ENCODE measurements around the gene IL25. TPM values are rescaled to one million over a fixed set of nuclear protein-coding genes. Genes with fewer than 3 reads are reported as not detected.

Gene IL25
- total and polyA plus RNA-seq, 2 experiments from 2014 or later = not detected

DNA sequence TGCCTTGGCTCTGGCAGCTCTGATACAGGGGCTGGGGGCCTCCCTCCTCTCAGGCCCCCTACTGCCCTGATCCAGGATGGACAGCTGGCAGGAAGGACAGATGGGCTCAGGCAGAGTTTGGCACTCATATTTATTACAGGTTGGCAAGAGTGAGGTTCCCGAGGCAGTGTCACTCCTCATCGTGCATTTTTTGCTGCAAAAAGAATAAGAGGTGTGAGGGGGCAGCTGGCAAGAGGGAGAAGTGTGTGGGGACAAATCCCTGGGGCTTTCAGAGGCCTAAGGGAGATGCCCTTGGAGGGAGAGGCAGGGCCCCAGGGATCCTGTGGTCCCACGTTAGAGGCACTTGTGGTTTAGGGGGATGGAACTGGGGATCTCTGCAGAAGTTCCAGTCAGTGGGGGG is 9.3 kb downstream of the IL25 start:
- no peaks in the 10 kb centered on the region for H3K9me3 ChIP-seq (ENCODE audit: low read depth)
- H3K27ac ChIP-seq = no peak overlapping the region
- H2AFZ ChIP-seq = no peak overlapping the region
- no peak overlapping the region for H3K4me3 ChIP-seq
- H3K27me3 ChIP-seq (replicated peaks; ENCODE audit: insufficient read depth) = peaks cover 22% of the 10 kb centered on the region; the same call in 1 of the 2 replicates
- H3K4me1 ChIP-seq (ENCODE audit: insufficient read depth) = no peaks in the 10 kb centered on the region
- H3K4me2 ChIP-seq (ENCODE audit: unreplicated experiment) = no peak overlapping the region
- no peaks in the 10 kb centered on the region for H3K79me2 ChIP-seq (ENCODE audit: insufficient read depth)
- in situ Hi-C loops (cut with MboI) = no loop called here
- TF ChIP-seq EZH2phosphoT487 (IDR thresholded peaks at IDR 0.05; ENCODE audit: insufficient read depth, low read depth) = no peak
- no peak for TF ChIP-seq EZH2 (IDR thresholded peaks at IDR 0.05; ENCODE audit: insufficient read depth, poor library complexity, severe bottlenecking)
- H4K20me1 ChIP-seq (ENCODE audit: insufficient read depth) = no peaks in the 10 kb centered on the region
- 41 to 43% methylated on average over 3 of the region's 3 CpGs for WGBS, 2 experiments (ENCODE audit: low coverage in 1 of 2, low lambda C conversion rate in 2 of 2, missing lambda C conversion rate in 2 of 2)
- no peaks in the 10 kb centered on the region for H3K9me2 ChIP-seq (ENCODE audit: insufficient read depth)
- no peaks in the 10 kb centered on the region for H3F3A ChIP-seq (ENCODE audit: insufficient read depth)
- H3K9ac ChIP-seq = no peak overlapping the region
- DNase-seq = no peak
- H3K36me3 ChIP-seq (ENCODE audit: low read depth) = no peaks in the 10 kb centered on the region

DNA sequence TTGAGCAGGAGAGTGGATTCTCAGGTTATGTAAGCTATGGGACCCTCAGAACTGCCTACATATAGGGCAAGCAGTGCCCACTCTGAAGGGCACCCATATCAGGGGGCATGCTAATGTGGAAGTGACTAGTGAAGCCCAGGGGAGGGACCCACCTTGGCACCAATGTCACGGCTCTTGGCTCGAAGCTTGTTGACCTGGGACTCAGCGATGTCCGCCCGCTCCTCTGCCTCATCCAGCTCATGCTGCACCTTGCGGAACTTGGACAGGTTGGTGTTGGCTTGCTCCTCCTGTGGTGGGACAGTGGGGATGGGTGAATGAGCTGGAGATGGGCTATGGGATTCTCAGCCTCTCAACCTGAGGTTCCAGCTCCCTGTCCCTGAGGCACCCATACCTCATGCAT is 9.7 kb downstream of the IL25 start:
- H3F3A ChIP-seq (ENCODE audit: insufficient read depth) = no peaks in the 10 kb centered on the region
- no peaks in the 10 kb centered on the region for H3K9me3 ChIP-seq (ENCODE audit: low read depth)
- H3K4me3 ChIP-seq = no peak overlapping the region
- no peaks in the 10 kb centered on the region for H3K9me2 ChIP-seq (ENCODE audit: insufficient read depth)
- no peaks in the 10 kb centered on the region for H3K79me2 ChIP-seq (ENCODE audit: insufficient read depth)
- no peak for DNase-seq
- H3K27me3 ChIP-seq (replicated peaks; ENCODE audit: insufficient read depth) = peaks cover 25% of the 10 kb centered on the region
- no peaks in the 10 kb centered on the region for H4K20me1 ChIP-seq (ENCODE audit: insufficient read depth)
- in situ Hi-C loops (cut with MboI) = no loop called here
- no peak for TF ChIP-seq EZH2phosphoT487 (IDR thresholded peaks at IDR 0.05; ENCODE audit: insufficient read depth, low read depth)
- no peak for TF ChIP-seq EZH2 (IDR thresholded peaks at IDR 0.05; ENCODE audit: insufficient read depth, poor library complexity, severe bottlenecking)
- H2AFZ ChIP-seq = no peak overlapping the region
- H3K36me3 ChIP-seq (ENCODE audit: low read depth) = no peaks in the 10 kb centered on the region
- H3K4me2 ChIP-seq (ENCODE audit: unreplicated experiment) = no peak overlapping the region
- H3K9ac ChIP-seq = no peak overlapping the region
- no peak overlapping the region for H3K27ac ChIP-seq
- WGBS, 2 experiments (ENCODE audit: low coverage in 1 of 2, low lambda C conversion rate in 2 of 2, missing lambda C conversion rate in 2 of 2) = 63 to 82% methylated on average over 6 of the region's 6 CpGs
- H3K4me1 ChIP-seq (ENCODE audit: insufficient read depth) = no peaks in the 10 kb centered on the region

DNA sequence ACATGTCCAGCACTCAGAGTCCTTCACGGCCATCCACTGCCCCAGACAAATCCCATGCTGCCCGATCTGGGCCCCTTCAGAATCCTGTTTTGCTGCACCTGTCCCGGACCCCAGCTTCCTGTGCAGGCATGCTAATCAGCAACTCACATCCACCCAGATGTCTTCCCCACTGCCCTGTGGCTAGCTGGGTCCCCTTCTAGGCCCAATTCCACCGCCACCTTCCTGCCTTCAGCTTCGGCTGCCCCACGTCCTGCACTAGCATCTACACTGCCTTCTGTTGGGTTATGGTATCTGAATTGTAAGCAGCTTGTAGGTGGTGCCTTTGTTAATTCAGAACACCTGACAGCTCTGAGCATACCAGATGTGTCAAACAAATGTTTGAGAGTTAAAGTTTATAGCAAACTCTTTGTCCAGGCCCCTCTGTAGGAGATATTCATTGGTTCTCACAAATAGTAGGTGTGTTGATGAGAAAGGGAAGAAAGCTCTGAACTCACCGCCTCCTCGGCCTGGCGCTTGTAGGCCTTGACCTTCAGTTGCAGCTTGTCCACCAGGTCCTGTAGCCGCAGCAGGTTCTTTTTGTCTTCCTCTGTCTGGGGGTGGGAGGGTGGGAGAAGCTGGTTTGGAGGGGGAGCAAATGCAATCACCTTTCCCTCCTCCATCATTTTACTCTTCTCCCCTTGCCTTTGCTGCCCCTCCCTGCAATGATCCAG is 10.3 kb downstream of the IL25 start:
- H2AFZ ChIP-seq = no peak overlapping the region
- no peak for DNase-seq
- H3K27me3 ChIP-seq (replicated peaks; ENCODE audit: insufficient read depth) = peaks cover 30% of the 10 kb centered on the region
- H3K4me1 ChIP-seq (ENCODE audit: insufficient read depth) = no peaks in the 10 kb centered on the region
- no peaks in the 10 kb centered on the region for H3K36me3 ChIP-seq (ENCODE audit: low read depth)
- 45 to 55% methylated on average over 10 of the region's 10 CpGs for WGBS, 2 experiments (ENCODE audit: low coverage in 1 of 2, low lambda C conversion rate in 2 of 2, missing lambda C conversion rate in 2 of 2)
- TF ChIP-seq EZH2 (IDR thresholded peaks at IDR 0.05; ENCODE audit: insufficient read depth, poor library complexity, severe bottlenecking) = no peak
- TF ChIP-seq EZH2phosphoT487 (IDR thresholded peaks at IDR 0.05; ENCODE audit: insufficient read depth, low read depth) = no peak
- no peaks in the 10 kb centered on the region for H3K9me2 ChIP-seq (ENCODE audit: insufficient read depth)
- H4K20me1 ChIP-seq (ENCODE audit: insufficient read depth) = no peaks in the 10 kb centered on the region
- no peak overlapping the region for H3K4me3 ChIP-seq
- no peaks in the 10 kb centered on the region for H3K79me2 ChIP-seq (ENCODE audit: insufficient read depth)
- H3F3A ChIP-seq (ENCODE audit: insufficient read depth) = no peaks in the 10 kb centered on the region
- H3K9ac ChIP-seq = no peak overlapping the region
- in situ Hi-C loops (cut with MboI) = no loop called here
- no peaks in the 10 kb centered on the region for H3K9me3 ChIP-seq (ENCODE audit: low read depth)
- no peak overlapping the region for H3K27ac ChIP-seq
- H3K4me2 ChIP-seq (ENCODE audit: unreplicated experiment) = no peak overlapping the region

DNA sequence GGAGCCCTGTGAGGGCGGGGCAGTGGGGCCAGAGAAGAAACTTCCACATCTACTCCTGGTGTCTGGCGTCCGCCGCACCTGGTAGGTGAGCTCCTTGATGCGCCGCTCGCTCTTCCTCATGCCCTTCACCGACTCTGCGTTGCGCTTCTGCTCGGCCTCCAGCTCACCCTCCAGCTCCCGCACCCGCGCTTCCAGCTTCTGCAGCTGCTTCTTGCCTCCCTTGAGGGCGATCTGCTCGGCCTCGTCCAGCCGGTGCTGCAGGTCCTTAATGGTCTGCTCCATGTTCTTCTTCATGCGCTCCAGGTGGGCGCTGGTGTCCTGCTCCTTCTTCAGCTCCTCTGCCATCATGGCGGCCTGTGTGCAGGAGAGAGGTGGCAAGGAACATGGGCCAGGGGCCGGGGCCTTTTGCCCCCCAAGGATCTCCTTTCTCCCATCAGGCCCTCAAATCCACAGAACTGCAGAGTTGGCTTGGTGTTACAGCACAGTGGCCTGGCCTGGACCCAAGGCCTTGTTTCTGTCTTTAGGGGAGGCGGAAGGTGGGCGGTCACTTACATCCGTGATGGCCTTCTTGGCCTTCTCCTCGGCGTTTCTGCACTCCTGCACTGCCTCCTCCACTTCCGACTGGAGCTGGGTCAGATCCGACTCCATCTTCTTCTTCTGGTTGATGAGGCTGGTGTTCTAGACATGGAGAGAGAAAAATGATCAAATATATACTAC is 11.9 kb downstream of the IL25 start:
- no peaks in the 10 kb centered on the region for H4K20me1 ChIP-seq (ENCODE audit: insufficient read depth)

More for the DNA sequence above, 11.9 kb downstream of the IL25 start:
- no peak for TF ChIP-seq EZH2 (IDR thresholded peaks at IDR 0.05; ENCODE audit: insufficient read depth, poor library complexity, severe bottlenecking)
- TF ChIP-seq EZH2phosphoT487 (IDR thresholded peaks at IDR 0.05; ENCODE audit: insufficient read depth, low read depth) = no peak
- Histone ChIP-seq H3K79me2 (ENCODE audit: insufficient read depth) (no peaks in the 10 kb centered on the region), H3K9me2 (ENCODE audit: insufficient read depth) (no peaks in the 10 kb centered on the region), H3K36me3 (ENCODE audit: low read depth) (no peaks in the 10 kb centered on the region), H3K9ac (no peak overlapping the region), H3K9me3 (ENCODE audit: low read depth) (no peaks in the 10 kb centered on the region), H2AFZ (no peak overlapping the region), H3K4me3 (no peak overlapping the region), H3K27me3 (replicated peaks; ENCODE audit: insufficient read depth) (peaks cover 25% of the 10 kb centered on the region), H3K4me1 (ENCODE audit: insufficient read depth) (no peaks in the 10 kb centered on the region), H3K4me2 (ENCODE audit: unreplicated experiment) (no peak overlapping the region), H3K27ac (no peak overlapping the region), H3F3A (ENCODE audit: insufficient read depth) (no peaks in the 10 kb centered on the region)
- in situ Hi-C loops (cut with MboI) = no loop called here
- WGBS, 2 experiments (ENCODE audit: low coverage in 1 of 2, low lambda C conversion rate in 2 of 2, missing lambda C conversion rate in 2 of 2) = 73 to 77% methylated on average over 29 of the region's 29 CpGs
- no peak for DNase-seq
